ENCODE results near the gene SPOCK2. TPM values are rescaled to one million over a fixed set of nuclear protein-coding genes. Genes with fewer than 3 reads are reported as not detected.

SPOCK2 gene
- total and polyA plus RNA-seq, 2 donors (not counting 3 experiments of a cell fraction or from before 2014, with no cell fraction given), result 0.40 to 1.1 TPM

GRCh38 chr10:72097448-72098300, 9.3 kb upstream of the SPOCK2 start:
- Histone ChIP-seq H3K9me1 (replicated peaks; ENCODE audit: control insufficient read depth, extremely low read depth, insufficient read depth, low read length) (no peaks in the 10 kb centered on the region), H2AFZ (ENCODE audit: low read depth, low read length) (no peak overlapping the region), H3K9ac (replicated peaks; ENCODE audit: extremely low read depth, insufficient read depth, low read length) (peak overlapping the region; percentile 18), H3K27me3 (ENCODE audit: control insufficient read depth in 2 of 2, insufficient read depth in 2 of 2, low read length in 2 of 2) (no peaks in the 10 kb centered on the region), H3K36me3 (ENCODE audit: control insufficient read depth in 2 of 2, extremely low read depth in 1 of 2, insufficient read depth in 2 of 2, low read length in 2 of 2) (peaks cover 0 to 2% of the 10 kb centered on the region in 2 experiments), H3K4me1 (ENCODE audit: control insufficient read depth, extremely low read depth, insufficient read depth, low read length) (peaks cover 24% of the 10 kb centered on the region), H4K20me1 (replicated peaks; ENCODE audit: control insufficient read depth, extremely low read depth, insufficient read depth, low read length) (no peaks in the 10 kb centered on the region), H3K79me2 (ENCODE audit: control insufficient read depth, insufficient read depth, low read length) (no peaks in the 10 kb centered on the region), H3K4me3 (replicated peaks in 1 of 3; ENCODE audit: insufficient read depth in 1 of 3, low read depth in 1 of 3, low read length in 3 of 3) (no peak overlapping the region), H3K27ac (ENCODE audit: insufficient read depth, low read depth, low read length) (peak overlapping the region; percentile 39), H3K4me2 (ENCODE audit: insufficient read depth, low read length) (peak overlapping the region; percentile 44), H3K9me3 (replicated peaks; ENCODE audit: control insufficient read depth, insufficient read depth, low read length) (no peaks in the 10 kb centered on the region)
- DNase-seq (ENCODE audit: low read depth, low spot score) (peak; percentile 80), FAIRE-seq (peak; percentile 8)
- intact Hi-C loops (cut with micrococcal nuclease), result no loop called here
- BruUV-seq (replicated peaks), result no TSS peak
- CTCF ChIA-PET, result interaction anchor here (1.4 kb wide), 1 partner anchor 28 kb away, joined by 3 read pairs; no protein-coding TSS in a partner anchor
- TF ChIP-seq CTCF (IDR thresholded peaks at IDR 0.05; ENCODE audit: extremely low read depth in 1 of 2, insufficient read depth in 1 of 2, low read depth in 1 of 2, low read length in 2 of 2) (no peak), EZH2 (IDR thresholded peaks at IDR 0.05; ENCODE audit: borderline replicate concordance, low read depth, low read length, severe bottlenecking) (no peak), POLR2A (IDR thresholded peaks at IDR 0.05; ENCODE audit: low read depth, low read length) (no peak), JUN (IDR thresholded peaks at IDR 0.05; ENCODE audit: borderline replicate concordance, insufficient read depth, insufficient read length, low read depth) (peak; percentile 40), MYC (IDR thresholded peaks at IDR 0.05; ENCODE audit: low read depth, low read length) (no peak), POLR2AphosphoS5 (IDR thresholded peaks at IDR 0.05; ENCODE audit: insufficient read depth, low read depth, low read length) (peak; percentile 63), FOS (IDR thresholded peaks at IDR 0.05; ENCODE audit: borderline replicate concordance, insufficient read depth, low read length) (peak; percentile 90), GATA2 (IDR thresholded peaks at IDR 0.05; ENCODE audit: insufficient read depth, insufficient read length, low read depth, low read length) (peak; percentile 91)
- dilution Hi-C loops (cut with MboI; ENCODE audit: extremely low pct_ligation_motif_present, low sequenced_read_pairs), result no loop called here
- POLR2A ChIA-PET, result no interaction called here
